Peyer's patch (tissue), 4 donors: ENCODE data around the gene KIF6.

Experiments
- CTCF ChIP-seq, 6 experiments: fragments of 450-650 bp in 4 of 6; fragments of 200-600 bp in 2 of 6; sonication (generic) in 1 of 6; IDR thresholded peaks; one replicate each; pipeline ENCODE4 v1.5.1; 2017 to 2019; ENCODE audit warnings: antibody characterized with exemption in 6 of 6, mild to moderate bottlenecking in 3 of 6, moderate library complexity in 1 of 6
- POLR2A ChIP-seq, 2 donors: fragments of 450-650 bp; IDR thresholded peaks; one replicate each; pipeline ENCODE4 v1.5.1; 2017; ENCODE audit warnings: antibody characterized with exemption in 2 of 2, mild to moderate bottlenecking in 2 of 2, moderate library complexity in 2 of 2

DNA sequence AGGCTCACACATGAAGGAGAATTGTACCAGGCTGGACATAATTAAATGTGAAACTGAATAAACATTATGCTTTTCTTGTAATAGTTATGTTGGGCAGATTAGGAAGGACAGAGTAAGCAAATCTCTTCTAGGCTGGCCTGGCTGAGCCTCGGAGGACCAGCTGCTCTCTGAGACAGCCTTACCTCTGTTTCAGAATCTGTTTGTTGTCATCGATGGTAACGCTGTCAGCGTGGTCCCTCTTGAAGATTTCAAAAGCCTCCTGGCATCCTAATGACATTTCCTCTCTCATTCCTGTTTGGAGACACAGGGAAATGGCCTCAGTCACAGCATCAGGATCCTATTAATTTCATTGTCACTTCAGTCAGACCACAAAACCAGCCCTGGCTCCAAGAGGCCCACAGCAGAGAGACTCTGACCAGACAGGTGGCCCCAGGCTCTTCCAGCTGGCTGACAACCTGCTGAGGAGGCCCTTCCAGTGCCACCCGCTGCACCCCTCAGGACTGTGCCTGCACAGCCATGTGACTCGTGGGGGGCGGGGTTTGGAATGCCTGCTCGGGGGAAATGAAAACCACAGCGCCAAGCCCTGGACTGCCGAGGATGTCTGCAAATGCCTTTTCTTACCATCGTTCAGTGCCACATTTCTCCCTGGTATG is 294.2 kb downstream of the KIF6 start:
- TF ChIP-seq CTCF (IDR thresholded peaks at IDR 0.05) (no peak), POLR2A (IDR thresholded peaks at IDR 0.05) (no peak)
